D341Med (cell line): ENCODE results near the gene KRT1.

ENCODE experiments used
- DNase-seq: peaks from one replicate; pipeline ENCODE4 v3.0.0; 2012; ENCODE audit warnings: low spot score

Gene KRT1

GRCh38 chr12:52698651-52699340 is 18.6 kb upstream of the KRT1 start:
- no peak for DNase-seq

DNA sequence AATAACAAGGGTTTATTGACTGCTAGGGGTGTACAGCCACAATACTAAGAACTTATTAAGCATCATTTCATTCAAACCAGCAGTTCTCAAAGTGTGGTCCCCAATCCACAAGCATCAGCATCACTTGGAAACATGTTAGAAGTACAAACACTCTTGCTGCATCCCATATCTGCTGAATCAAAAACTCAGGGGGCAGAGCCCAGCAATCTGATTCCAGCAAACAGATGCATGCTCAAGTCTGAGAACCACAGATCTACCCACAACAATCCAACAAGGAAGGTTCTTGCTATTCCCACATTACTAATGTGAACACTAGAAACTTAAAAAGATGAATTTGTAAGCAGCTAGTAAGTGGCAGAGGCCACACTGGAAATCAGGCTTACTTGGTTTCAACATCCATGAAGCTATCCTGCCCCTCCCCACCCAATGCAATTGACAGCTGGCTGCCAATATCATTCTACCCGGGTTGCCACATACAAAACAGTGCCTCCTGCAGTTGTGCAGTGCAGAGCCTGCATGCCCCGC is 16.9 kb upstream of the KRT1 start:
- no peak for DNase-seq

DNA sequence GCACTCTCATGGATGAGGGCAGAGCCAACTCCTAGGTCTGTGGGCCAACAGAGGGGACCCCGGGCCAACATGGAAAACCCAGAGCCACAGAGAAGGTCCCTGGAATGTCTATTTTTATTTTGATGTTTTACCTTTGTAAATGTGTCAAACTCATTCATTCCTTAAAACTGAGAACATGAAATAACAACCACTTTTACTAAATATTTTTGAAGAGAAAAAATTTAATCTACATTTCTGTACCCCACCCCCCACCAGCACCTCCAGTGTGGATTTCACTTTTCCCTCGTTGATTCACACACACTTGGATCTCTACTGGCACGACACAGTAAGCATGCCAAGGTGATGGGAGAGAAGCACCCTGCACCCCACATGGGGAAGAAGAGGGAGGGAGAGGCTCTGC is 16.4 kb upstream of the KRT1 start:
- DNase-seq = no peak

GRCh38 chr12:52695039-52695438 is 14.8 kb upstream of the KRT1 start:
- DNase-seq = no peak

DNA sequence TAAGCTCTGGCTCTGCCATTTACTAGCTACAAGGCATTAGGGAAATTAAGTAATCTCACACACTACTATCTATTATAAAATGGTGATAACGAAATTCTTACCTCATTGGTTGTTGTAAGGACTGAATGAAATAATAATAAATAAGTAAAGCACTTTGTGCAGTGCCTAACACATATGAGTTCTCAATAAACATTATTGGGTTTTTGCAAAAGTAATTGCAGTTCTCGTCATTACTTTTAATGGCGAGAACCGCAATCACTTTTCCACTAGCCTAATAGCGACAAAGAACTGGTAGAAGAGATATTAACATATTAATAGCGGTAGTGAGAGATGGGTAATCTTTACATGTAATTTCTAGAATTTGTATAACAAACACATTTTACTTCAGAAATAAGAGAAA is 13.9 kb upstream of the KRT1 start:
- no peak for DNase-seq

GRCh38 chr12:52693261-52693660 is 13.1 kb upstream of the KRT1 start:
- no peak for DNase-seq

DNA sequence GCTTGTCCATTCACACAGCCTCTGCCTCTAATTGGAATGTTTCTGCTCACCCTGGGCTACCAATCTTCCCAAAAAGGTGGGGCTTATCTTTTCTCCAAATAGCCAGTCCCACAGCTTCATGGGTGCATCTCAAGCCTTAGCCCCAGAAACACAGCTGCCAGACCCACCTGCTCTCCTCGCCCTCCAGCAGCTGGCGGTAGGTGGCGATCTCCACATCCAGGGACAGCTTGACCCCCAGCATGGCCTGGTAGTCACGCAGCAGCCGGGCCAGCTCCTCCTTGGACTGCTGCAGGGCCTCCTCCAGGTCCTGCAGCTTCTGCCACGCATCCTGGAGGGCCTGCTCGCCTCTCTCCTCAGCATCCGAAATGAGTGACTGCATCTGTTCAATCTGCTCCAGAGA is 12.0 kb upstream of the KRT1 start:
- DNase-seq = no peak

DNA sequence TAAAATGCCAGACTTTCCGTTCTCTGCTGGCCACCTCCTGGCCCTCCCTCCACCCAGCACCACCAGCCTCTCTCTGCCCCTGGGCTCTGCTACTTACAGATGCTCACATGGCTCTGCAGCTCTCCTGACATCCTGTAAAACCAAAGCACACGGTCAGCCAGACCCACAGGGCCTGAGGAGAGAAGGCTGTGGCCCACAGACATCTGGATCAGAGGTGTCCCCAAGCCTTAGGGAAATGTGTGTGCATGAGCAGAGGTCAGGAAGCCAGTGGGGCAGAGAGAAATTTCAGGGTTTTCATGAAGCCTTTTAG is 11.6 kb upstream of the KRT1 start:
- DNase-seq = no peak

DNA sequence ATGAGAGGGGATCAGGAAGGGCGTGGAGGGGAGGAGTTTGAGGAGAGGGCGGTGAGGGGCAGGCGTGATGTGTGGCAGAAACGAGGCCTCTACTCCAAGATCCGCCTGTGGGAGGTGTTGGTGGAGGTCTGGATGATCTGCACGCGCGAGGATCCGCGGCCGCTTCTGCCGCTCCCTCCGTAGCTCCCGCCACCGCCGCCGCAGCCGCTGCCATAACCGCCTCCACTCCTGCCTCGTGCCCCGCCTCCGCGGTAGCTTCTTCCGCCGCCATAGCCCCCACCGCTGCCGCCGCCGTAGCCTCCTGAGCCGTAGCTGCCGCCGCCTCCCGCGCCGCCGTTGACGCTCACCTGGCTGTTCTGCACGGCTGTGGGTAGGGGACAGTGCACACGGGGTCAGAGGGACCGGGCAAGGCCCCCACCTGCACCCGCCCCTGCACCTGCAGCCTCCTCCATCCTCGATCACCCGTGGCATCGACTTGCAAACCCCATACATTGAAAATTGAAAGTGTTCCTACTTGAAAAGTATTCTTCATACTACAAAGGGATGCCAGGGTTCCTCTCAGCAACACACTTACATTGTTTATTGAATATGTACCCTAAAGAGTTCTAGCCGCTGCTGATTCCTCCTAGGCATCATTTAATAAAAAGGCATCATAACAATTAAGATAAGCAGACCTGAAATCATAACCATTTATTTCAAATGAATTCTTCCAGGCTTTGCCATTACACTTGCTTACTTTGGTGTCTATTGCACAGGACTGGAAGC is 11.1 kb upstream of the KRT1 start:
- peak; percentile 54 for DNase-seq

DNA sequence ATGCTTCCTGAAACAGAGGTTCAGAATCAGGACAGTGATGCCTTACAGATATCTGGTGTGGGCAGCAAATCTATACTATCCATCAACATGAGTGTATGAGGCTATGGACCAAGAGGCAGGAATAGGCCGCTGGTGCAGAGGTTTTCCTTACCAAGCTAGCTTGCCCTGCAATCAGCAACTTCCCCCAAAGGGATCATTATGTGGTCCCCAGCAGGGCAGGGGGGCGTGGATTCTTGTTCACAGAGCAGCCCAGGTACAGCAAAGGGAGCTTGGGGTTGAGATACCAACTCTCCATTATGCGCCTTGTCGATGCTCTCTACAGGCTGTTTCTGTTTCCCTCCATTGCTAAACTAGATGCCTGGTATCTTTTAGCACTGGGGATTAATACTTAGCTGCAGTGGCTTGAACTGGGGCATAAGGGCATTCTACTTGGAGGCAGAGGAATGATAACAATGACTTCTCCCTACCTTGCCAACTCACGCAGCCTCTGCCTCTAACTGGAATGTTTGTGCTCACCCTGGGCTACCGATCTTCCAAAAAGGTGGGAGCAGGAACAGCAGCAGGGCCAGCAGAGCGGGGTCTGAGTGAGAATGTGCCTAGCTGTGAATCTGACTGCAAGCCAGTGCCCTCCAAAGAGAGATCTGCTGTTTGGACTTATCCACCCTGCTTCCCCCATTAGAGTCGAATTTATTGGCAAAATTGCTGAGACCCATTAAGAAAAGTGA is 10.3 kb upstream of the KRT1 start:
- DNase-seq = no peak

DNA sequence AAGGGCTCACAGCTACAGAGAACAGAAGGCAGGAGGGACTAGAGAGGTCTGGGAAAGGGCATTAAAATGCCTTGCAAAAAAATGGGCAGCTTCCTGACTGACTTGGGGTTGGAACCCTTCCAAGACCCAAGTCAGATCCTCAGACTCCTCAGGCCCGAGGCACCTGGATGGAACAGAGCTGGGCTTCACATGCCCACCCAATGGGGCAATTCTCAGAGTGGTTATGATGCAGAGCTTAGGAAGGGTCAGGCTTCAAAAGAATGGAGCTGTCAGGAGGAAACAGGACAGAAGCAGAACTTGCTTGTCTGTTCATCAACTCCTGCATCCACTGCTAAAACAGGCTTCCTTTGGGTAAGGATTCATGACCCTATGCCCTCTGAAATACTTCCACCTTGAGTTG is 9.7 kb upstream of the KRT1 start:
- DNase-seq = no peak

- no peak for DNase-seq
These were observed 9.0 kb upstream of the KRT1 start for GRCh38 chr12:52689239-52689638.

GRCh38 chr12:52688481-52688880 is 8.3 kb upstream of the KRT1 start:
- no peak for DNase-seq

GRCh38 chr12:52687497-52688385 is 7.5 kb upstream of the KRT1 start:
- DNase-seq = no peak

GRCh38 chr12:52686756-52687487 is 6.7 kb upstream of the KRT1 start:
- DNase-seq = no peak

- no peak for DNase-seq
These were observed 5.9 kb upstream of the KRT1 start for GRCh38 chr12:52686063-52686462.

DNA sequence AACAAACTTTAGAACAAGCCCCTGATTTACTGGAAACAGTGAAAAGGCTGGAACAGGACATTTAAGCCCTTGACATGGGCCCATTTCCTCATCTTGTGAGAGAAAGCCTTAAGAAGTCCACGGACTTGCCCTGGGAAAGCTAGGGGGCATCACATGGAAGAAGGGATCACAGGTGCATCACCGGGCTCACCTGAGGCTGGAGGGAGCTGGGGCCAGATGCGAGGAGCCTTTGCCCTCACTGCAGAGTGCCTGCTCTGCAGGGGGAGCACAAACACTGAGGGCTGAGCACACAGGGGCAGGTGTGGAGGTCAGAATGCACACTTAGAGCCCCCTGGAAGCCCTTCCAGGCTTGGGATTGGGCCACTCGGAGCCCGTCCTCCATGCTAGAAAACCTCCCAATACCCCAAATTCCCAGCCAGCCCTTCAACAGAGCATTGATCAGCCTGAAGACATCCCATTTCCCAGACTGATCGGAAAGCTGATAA is 5.2 kb upstream of the KRT1 start:
- DNase-seq = no peak

- no peak for DNase-seq
These were observed 4.2 kb upstream of the KRT1 start for GRCh38 chr12:52684431-52684830.

DNA sequence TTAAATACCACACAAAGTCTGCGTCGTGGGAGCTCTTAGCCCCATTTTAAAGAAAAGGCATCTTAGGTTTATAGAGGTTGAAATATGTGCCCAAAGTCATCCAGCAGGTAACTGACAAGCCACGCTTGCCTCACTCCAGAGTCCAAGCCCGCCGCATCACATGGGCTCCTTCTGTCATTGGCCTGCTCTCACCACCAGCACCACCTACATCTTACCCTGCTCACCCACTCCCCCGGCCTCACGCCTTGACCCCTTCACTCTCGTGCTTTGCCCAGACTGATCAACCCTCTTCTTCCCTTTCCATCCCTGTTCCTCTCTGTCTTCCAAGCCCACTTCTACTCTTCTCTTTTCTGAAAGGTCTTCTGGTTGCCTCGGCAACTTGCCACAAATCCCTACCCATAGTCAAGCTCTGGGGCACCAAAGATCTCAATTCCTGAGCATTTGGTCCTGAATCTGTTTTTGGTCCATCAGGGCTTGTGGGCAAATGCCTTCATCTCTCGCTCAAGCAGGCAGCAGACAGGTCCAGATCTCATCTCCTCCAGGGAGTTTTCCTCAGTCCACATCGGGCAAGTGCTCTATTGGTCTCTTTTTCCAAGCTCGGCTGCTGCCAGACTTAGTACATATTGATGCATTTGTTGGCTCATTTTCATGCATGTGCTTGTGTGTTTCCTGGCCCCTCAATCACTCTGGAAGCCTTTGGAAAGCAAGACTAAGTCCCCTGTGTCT is 3.5 kb upstream of the KRT1 start:
- DNase-seq = no peak

DNA sequence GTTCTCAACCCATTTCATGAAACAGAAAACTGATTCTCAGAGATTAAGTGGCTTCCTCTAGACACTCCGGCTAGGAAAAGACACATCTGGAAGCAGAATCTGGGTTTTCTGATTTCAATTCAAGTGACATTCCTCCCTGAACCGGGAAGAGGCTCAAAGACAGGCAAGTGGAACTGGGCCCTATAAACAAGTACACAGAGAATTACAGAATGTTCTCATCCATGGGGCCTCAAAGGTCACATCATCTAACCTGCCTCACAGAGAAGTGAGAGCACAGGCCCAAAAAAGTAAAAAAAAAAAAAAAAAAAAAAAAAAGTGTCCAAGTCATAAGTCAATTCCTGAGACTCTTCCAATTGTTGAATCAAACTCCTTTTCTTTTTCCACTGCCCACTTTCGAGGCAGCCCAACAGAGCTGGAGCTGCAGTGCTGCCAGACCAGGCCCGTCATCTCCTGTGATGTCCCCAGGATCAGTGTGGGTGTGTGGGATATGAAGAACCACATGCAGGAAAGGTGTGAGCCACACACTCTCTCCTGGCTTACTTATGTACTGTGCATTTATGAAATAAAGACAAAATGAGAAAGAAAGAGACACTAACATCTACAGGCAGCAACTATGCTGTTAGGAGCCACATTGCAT is 2.8 kb upstream of the KRT1 start:
- DNase-seq = no peak
